DOHH2 (cell line): ENCODE data around the gene DPH5.
"Not testable (repeated sequence)": the region's sequence is repeated elsewhere in the genome, so short reads cannot be mapped to it uniquely, and the experiment has no call there.

Experiments used
- EZH2phosphoT487 ChIP-seq: fragments of 200-600 bp; sonication (generic); IDR thresholded peaks from 2 replicates; pipeline ENCODE4 v1.6.1; 2017; ENCODE audit warnings: borderline replicate concordance, mild to moderate bottlenecking, antibody characterized with exemption, low read length, moderate library complexity, mixed read lengths
- TF ChIP-seq, protein P1 (sequence below): fragments of 200-600 bp; sonication (generic); IDR thresholded peaks from one replicate; pipeline ENCODE4 v1.5.1; 2014; ENCODE audit warnings: antibody characterized with exemption, mild to moderate bottlenecking, low read depth, low read length; ENCODE audit not compliant: poor library complexity, severe bottlenecking

GRCh38 chr1:100946064-100946463, 79.5 kb downstream of the DPH5 start:
- TF ChIP-seq, protein P1, sequence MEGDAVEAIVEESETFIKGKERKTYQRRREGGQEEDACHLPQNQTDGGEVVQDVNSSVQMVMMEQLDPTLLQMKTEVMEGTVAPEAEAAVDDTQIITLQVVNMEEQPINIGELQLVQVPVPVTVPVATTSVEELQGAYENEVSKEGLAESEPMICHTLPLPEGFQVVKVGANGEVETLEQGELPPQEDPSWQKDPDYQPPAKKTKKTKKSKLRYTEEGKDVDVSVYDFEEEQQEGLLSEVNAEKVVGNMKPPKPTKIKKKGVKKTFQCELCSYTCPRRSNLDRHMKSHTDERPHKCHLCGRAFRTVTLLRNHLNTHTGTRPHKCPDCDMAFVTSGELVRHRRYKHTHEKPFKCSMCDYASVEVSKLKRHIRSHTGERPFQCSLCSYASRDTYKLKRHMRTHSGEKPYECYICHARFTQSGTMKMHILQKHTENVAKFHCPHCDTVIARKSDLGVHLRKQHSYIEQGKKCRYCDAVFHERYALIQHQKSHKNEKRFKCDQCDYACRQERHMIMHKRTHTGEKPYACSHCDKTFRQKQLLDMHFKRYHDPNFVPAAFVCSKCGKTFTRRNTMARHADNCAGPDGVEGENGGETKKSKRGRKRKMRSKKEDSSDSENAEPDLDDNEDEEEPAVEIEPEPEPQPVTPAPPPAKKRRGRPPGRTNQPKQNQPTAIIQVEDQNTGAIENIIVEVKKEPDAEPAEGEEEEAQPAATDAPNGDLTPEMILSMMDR, result not testable (repeated sequence)
- TF ChIP-seq EZH2phosphoT487, result not testable (repeated sequence)
